Measurements from ENCODE around the gene GTF2E1. TPM values are rescaled to one million over a fixed set of nuclear protein-coding genes. Genes with fewer than 3 reads are reported as not detected.
"Not testable (repeated sequence)": the region's sequence is repeated elsewhere in the genome, so short reads cannot be mapped to it uniquely, and the experiment has no call there.

The GTF2E1 gene
- total RNA-seq = 10 to 100 TPM; 10.3 to 13.9 (median 11.7) TPM
- 4.9 TPM for polyA plus RNA-seq
- long read RNA-seq, donor 1, transcript GTF2E1-201 (5 exons, 3,012 nt) = major isoform, 6 of 12 reads
- long read RNA-seq, donor 1, partial matches to known transcripts = 5 of 12 reads
- long read RNA-seq, donor 1, other reads (novel, unspliced or antisense) = 1 of 12 reads
- long read RNA-seq, donor 2, partial matches to known transcripts = 2 of 3 reads
- long read RNA-seq, donor 2, other reads (novel, unspliced or antisense) = 0 of 3 reads
- long read RNA-seq, donor 3, transcript GTF2E1-201 (5 exons, 3,012 nt) = major isoform, 21 of 24 reads
- long read RNA-seq, donor 3, partial matches to known transcripts = 2 of 24 reads
- long read RNA-seq, donor 3, other reads (novel, unspliced or antisense) = 1 of 24 reads
- long read RNA-seq, donor 4, partial matches to known transcripts = 0 of 4 reads
- long read RNA-seq, donor 4, other reads (novel, unspliced or antisense) = 0 of 4 reads

DNA sequence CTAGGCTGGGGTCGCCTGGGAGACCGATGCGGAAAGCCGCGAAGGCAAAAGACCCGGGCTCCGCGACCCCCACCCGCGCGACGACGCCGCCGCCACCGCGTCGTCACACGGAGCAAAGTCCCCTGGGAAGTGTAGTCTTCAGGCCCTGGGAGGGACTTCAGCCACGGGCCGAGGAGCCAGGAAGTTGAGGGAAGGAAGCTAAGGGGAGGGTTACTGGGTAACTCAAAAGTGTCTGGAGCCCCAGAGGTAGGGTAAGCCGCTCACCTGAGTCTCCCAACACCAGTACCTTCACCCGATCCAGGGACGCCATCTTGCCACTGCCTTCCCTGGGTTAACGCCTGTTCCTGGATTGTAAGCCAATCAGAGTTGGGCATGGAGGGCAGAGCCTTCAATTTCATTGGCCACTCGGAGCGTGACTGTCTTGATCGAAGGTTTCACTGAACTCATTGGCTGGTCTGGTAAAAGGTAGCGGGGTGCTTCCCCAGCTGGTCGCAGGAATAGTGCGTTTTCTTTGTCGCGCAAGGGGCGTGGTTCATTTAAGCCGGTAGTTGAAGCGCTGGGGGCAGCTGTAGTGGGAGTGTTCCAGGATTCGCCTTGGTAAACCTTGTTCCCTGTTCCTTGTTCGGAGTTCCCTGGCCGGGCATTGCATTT is at the start of gene GTF2E1, which contains the start of gene RABL3:
Gene GTF2E1, plus strand, starts transcription at position 547 of the 651 bp plus-strand sequence. CDS start 7,809 bp downstream, outside the sequence.
Gene RABL3, minus strand, starts transcription at position 319 of the 651 bp plus-strand sequence. Its CDS starts 9 bp downstream, at position 310.
- intact Hi-C loops (cut with DNase I) = loop anchor here in 1 of 4 donors (10.0 kb wide), 1 partner anchor 138 kb away; no protein-coding TSS in a partner anchor
- Histone ChIP-seq H3K9me3 (ENCODE audit: control insufficient read depth, low read length) (no peaks in the 10 kb centered on the region), H3K27me3 (ENCODE audit: control insufficient read depth, insufficient read depth) (no peaks in the 10 kb centered on the region), H3K27ac (ENCODE audit: low read length) (peak within 1 kb of the TSS; percentile 95), H3K4me3 (ENCODE audit: low read length) (peak within 1 kb of the TSS; percentile 99), H3K4me1 (ENCODE audit: control insufficient read depth, insufficient read depth, low read length) (no peaks in the 10 kb centered on the region)
- peak; percentile 96 to 98 (median 97) for DNase-seq
- ATAC-seq = peak; percentile 100
- WGBS = under 1% methylated on average over 39 of the region's 39 CpGs

DNA sequence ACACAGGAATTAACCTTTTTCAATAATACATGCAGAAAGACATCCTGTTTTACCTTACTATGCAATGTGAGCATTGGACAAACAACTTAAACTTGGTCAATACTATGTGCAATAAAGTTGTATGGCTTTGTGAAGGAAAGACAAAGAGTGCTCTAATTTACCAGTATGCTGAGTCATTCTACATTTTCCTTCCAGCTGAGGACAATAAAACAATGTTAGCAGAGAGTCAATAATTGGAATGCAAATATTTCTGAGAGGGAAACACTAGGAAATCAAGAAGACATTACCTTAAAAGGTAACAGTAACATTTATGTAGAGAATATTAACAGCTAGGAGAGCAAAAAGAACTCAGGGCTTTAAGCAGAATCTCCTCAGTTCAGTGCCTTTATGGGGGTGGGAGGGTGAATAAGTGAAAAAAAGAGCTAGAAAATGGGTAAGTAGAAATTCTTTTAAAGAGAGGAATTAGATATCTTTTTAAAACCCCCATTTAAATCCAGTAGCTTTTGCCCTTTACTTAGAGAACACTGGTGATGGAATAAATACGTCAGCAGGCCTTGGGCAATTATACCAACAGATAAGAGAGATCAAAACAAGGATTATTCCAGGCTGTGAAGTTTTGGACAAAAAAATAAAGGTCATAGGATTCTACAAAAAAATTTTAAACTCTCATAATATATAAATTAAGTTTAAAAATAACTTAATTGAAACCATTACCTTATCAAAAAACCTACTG is 48.9 kb upstream of the GTF2E1 start:
- intact Hi-C loops (cut with DNase I) = no loop called here
- Histone ChIP-seq H3K27ac (ENCODE audit: low read length) (no peak overlapping the region), H3K9me3 (ENCODE audit: control insufficient read depth, low read length) (no peaks in the 10 kb centered on the region), H3K4me3 (ENCODE audit: low read length) (no peak overlapping the region), H3K4me1 (ENCODE audit: control insufficient read depth, insufficient read depth, low read length) (no peaks in the 10 kb centered on the region), H3K27me3 (ENCODE audit: control insufficient read depth, insufficient read depth) (no peaks in the 10 kb centered on the region)
- ATAC-seq = no peak
- WGBS = 91% methylated on average over 1 of the region's 1 CpG
- no peak for DNase-seq

DNA sequence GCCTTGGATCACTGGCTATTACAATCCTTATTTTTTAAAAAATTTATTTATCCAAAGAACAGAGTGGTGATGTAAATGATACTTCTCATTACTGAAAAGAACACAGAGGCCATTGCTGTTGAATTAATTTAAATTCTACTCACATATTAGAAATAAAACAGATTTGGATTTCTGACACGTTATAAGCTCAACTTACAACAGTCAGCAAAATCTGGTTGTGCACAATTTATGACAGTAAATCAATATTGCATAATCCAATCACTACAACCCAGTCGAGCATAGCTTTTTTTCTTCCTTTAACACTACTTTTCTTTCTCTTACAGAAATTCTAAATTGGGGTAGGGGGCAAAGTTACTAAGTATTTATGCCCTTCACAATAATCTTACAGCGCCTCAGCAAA is 43.2 kb upstream of the GTF2E1 start:
- intact Hi-C loops (cut with DNase I) = no loop called here
- 92% methylated on average over 3 of the region's 3 CpGs for WGBS
- H3K27me3 ChIP-seq (ENCODE audit: control insufficient read depth, insufficient read depth) = no peaks in the 10 kb centered on the region
- no peak overlapping the region for H3K4me3 ChIP-seq (ENCODE audit: low read length)
- no peaks in the 10 kb centered on the region for H3K9me3 ChIP-seq (ENCODE audit: control insufficient read depth, low read length)
- H3K4me1 ChIP-seq (ENCODE audit: control insufficient read depth, insufficient read depth, low read length) = no peaks in the 10 kb centered on the region
- no peak for DNase-seq
- no peak for ATAC-seq
- H3K27ac ChIP-seq (ENCODE audit: low read length) = no peak overlapping the region

DNA sequence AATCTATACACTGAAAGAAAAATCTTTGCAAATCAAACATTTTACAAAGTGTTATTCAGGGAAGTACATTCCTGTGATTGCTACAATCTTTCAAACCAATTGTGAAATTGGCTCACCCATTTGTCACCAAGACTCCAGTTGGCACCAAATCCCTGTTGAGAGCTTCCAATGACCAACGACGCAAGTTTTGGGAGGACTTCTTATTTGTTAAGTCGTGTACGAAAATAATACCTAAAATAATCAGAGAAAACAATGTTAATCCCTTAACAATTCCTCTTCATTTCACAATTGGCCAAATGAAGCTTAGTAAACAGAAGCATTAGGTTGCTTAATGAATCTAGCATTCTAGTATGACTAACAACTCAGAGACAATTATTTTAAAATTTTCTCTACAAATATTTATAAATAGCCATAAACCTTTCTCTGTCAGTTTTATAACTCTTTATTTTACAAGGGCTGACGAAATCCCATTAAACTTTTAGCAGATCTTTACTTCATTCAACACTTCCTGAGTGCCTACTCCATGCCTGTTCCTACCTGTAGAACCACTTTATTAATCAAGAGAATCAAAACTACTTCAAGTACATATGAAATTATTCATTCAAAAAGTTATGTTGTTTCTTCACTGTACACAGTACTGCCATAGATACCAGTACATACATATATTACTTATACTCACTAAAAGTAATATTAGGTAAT is 36.5 kb upstream of the GTF2E1 start:
- no peaks in the 10 kb centered on the region for H3K4me1 ChIP-seq (ENCODE audit: control insufficient read depth, insufficient read depth, low read length)
- H3K4me3 ChIP-seq (ENCODE audit: low read length) = no peak overlapping the region
- no peak overlapping the region for H3K27ac ChIP-seq (ENCODE audit: low read length)
- no peaks in the 10 kb centered on the region for H3K9me3 ChIP-seq (ENCODE audit: control insufficient read depth, low read length)
- 89% methylated on average over 5 of the region's 5 CpGs for WGBS
- ATAC-seq (no peak), DNase-seq (no peak)
- intact Hi-C loops (cut with DNase I) = no loop called here
- H3K27me3 ChIP-seq (ENCODE audit: control insufficient read depth, insufficient read depth) = no peaks in the 10 kb centered on the region

DNA sequence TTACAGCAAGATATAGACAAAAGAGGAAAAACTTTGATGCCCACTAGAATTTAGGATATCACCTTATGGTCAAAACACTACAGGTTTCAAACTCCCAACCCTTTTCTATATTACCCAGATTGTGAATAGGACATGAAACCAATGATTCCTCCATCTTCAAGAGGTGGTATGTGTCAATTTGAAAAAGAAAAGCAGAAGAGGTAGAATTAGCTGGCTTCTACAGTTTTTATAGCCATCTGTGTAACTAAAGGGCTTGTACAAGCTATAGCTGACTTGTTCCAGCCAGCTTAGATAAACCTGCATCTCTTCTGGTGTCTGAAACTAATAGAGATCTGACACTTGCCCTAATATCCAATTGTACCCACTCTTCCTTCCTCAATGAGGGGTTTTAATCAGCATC is 35.6 kb upstream of the GTF2E1 start:
- no peaks in the 10 kb centered on the region for H3K27me3 ChIP-seq (ENCODE audit: control insufficient read depth, insufficient read depth)
- no peaks in the 10 kb centered on the region for H3K9me3 ChIP-seq (ENCODE audit: control insufficient read depth, low read length)
- no peak for DNase-seq
- ATAC-seq = no peak
- intact Hi-C loops (cut with DNase I) = no loop called here
- no peak overlapping the region for H3K4me3 ChIP-seq (ENCODE audit: low read length)
- H3K4me1 ChIP-seq (ENCODE audit: control insufficient read depth, insufficient read depth, low read length) = no peaks in the 10 kb centered on the region
- H3K27ac ChIP-seq (ENCODE audit: low read length) = no peak overlapping the region

DNA sequence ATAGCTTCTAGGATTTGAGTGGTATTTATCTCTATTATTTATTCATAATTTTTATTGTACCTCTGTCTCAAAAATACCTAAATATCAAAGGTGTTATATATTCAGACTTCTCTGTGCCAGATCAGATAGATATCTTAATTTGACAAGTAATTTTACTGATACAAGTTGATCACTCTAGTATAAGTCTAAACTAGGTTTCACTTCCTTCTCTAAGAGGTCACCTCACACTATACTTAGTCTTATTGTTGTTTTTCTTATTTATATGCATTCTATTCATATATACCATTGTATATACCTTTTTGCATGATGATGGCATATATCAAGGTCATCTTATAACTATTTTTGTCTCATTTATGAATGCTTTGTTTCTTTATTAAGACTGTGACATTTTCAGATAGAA is 34.1 kb upstream of the GTF2E1 start:
- no peaks in the 10 kb centered on the region for H3K9me3 ChIP-seq (ENCODE audit: control insufficient read depth, low read length)
- H3K27ac ChIP-seq (ENCODE audit: low read length) = no peak overlapping the region
- no peaks in the 10 kb centered on the region for H3K27me3 ChIP-seq (ENCODE audit: control insufficient read depth, insufficient read depth)
- no peak overlapping the region for H3K4me3 ChIP-seq (ENCODE audit: low read length)
- ATAC-seq (no peak), DNase-seq (no peak)
- intact Hi-C loops (cut with DNase I) = no loop called here
- no peaks in the 10 kb centered on the region for H3K4me1 ChIP-seq (ENCODE audit: control insufficient read depth, insufficient read depth, low read length)

DNA sequence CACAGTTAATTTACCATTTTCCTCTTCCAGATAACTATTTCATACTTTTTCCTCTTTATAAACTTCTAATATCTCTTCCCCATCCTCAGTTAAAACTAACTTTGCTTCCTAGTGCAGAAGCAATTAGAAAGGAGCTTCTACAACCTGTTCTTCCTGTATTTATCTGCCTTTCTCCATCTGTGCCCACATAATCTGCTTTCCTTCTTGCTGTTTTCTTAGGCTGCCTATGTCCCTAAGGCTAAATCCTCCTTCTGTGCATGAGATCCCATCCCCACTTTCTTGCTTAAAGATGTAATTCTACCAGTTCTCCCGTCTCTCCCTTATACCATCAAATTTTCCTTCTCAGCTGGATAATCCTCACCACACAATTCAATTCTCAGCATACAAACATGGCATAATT is 32.2 kb upstream of the GTF2E1 start:
- no peak overlapping the region for H3K27ac ChIP-seq (ENCODE audit: low read length)
- H3K27me3 ChIP-seq (ENCODE audit: control insufficient read depth, insufficient read depth) = no peaks in the 10 kb centered on the region
- intact Hi-C loops (cut with DNase I) = no loop called here
- no peak for DNase-seq
- ATAC-seq = no peak
- 95% methylated on average over 1 of the region's 1 CpG for WGBS
- no peaks in the 10 kb centered on the region for H3K4me1 ChIP-seq (ENCODE audit: control insufficient read depth, insufficient read depth, low read length)
- H3K9me3 ChIP-seq (ENCODE audit: control insufficient read depth, low read length) = no peaks in the 10 kb centered on the region
- no peak overlapping the region for H3K4me3 ChIP-seq (ENCODE audit: low read length)

DNA sequence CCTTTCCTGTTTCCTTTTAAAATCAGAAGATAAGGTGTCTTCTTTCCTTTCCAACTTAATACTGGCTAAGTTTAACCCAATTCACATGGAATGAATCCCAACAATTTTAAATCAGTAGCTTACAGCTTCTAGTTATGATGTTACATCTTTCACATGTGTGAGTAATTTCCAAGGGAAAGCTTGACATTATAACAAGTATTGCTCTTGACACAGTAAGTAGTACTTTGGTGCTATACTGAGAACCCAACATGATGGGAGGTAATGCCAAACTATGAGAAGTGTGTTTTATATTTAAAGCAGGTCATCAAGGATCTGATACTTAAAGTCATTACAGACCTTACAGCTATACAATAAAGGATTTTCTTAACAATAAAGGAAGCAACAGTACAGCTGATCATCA is 29.3 kb upstream of the GTF2E1 start:
- H3K9me3 ChIP-seq (ENCODE audit: control insufficient read depth, low read length) = no peaks in the 10 kb centered on the region
- no peaks in the 10 kb centered on the region for H3K27me3 ChIP-seq (ENCODE audit: control insufficient read depth, insufficient read depth)
- DNase-seq (no peak), ATAC-seq (no peak)
- no peaks in the 10 kb centered on the region for H3K4me1 ChIP-seq (ENCODE audit: control insufficient read depth, insufficient read depth, low read length)
- H3K4me3 ChIP-seq (ENCODE audit: low read length) = no peak overlapping the region
- no peak overlapping the region for H3K27ac ChIP-seq (ENCODE audit: low read length)
- intact Hi-C loops (cut with DNase I) = no loop called here

DNA sequence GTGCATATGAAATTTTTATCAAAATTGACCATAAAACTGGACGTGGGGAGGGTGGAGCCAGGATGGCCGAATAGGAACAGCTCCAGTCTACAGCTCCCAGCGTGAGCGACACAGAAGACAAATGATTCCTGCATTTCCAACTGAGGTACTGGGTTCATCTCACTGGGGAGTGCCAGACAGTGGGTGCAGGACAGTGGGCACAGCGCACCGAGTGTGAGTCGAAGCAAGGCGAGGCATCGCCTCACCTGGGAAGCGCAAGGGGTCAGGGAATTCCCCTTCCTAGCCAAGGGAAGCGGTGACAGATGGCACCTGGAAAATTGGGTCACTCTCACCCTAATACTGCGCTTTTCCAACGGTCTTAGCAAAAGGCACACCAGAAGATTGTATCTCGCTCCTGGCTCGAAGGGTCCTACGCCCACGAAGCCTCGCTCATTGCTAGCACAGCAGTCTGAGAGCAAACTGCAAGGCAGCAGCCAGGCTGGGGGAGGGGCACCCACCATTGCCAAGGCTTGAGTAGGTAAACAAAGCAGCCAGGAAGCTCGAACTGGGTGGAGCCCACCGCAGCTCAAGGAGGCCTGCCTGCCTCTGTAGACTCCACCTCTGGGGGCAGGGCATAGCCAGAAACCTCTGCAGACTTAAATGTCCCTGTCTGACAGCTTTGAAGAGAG is 23.2 kb upstream of the GTF2E1 start:
- H3K27ac ChIP-seq (ENCODE audit: low read length); intact Hi-C loops (cut with DNase I); ATAC-seq; H3K4me3 ChIP-seq (ENCODE audit: low read length); H3K9me3 ChIP-seq (ENCODE audit: control insufficient read depth, low read length); H3K4me1 ChIP-seq (ENCODE audit: control insufficient read depth, insufficient read depth, low read length); H3K27me3 ChIP-seq (ENCODE audit: control insufficient read depth, insufficient read depth): not testable (repeated sequence)
- DNase-seq = peak; percentile 72 to 89 (median 82)
- WGBS = 64% methylated on average over 20 of the region's 20 CpGs

DNA sequence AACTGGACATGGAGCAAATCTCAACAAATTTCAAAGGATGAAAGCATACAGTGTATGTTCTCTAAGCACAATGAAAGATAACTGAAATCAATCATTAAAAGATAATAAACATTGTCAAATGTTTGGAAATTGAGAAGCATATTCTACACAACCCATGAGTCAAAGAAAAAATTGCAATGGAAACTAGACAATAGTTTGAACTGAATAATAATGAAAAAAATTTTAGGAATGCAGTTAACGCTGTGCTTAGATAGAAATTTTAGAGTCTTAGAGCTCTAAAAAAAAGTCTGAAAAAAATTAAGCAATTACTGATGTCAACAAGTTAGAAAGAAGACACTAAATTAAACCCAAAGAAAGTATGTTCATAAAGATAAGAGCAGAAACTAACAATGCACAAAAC is 15.8 kb upstream of the GTF2E1 start:
- Histone ChIP-seq H3K4me3 (ENCODE audit: low read length) (no peak overlapping the region), H3K9me3 (ENCODE audit: control insufficient read depth, low read length) (no peaks in the 10 kb centered on the region), H3K27ac (ENCODE audit: low read length) (no peak overlapping the region), H3K4me1 (ENCODE audit: control insufficient read depth, insufficient read depth, low read length) (no peaks in the 10 kb centered on the region), H3K27me3 (ENCODE audit: control insufficient read depth, insufficient read depth) (no peaks in the 10 kb centered on the region)
- DNase-seq = no peak
- intact Hi-C loops (cut with DNase I) = no loop called here
- ATAC-seq = no peak
- WGBS = 81% methylated on average over 1 of the region's 1 CpG

All from right cardiac atrium (tissue), 5 donors.